Muscle layer of duodenum (tissue), 2 donors: ENCODE measurements around the gene SUGP1.
"Not testable (repeated sequence)": the region's sequence is repeated elsewhere in the genome, so short reads cannot be mapped to it uniquely, and the experiment has no call there.

Experiments used
- H3K27ac ChIP-seq: one replicate; pipeline ENCODE4 v1.7.0; 2013; ENCODE audit warnings: mild to moderate bottlenecking, low read length
- H3K27me3 ChIP-seq: one replicate; pipeline ENCODE4 v1.7.0; 2013; ENCODE audit warnings: low read depth, mild to moderate bottlenecking, control low read depth, low read length
- H3K36me3 ChIP-seq, 2 donors: one replicate each; pipeline ENCODE4 v1.7.0; 2013; ENCODE audit warnings: low read length in 2 of 2, control low read depth in 1 of 2, mild to moderate bottlenecking in 1 of 2; ENCODE audit not compliant: insufficient read depth in 2 of 2, control insufficient read depth in 1 of 2
- H3K4me1 ChIP-seq, 2 donors: one replicate each; pipeline ENCODE4 v1.7.0; 2013; ENCODE audit warnings: low read length in 2 of 2, mild to moderate bottlenecking in 2 of 2, control low read depth in 1 of 2, moderate library complexity in 1 of 2; ENCODE audit not compliant: insufficient read depth in 2 of 2, control insufficient read depth in 1 of 2
- H3K4me3 ChIP-seq, 2 donors: one replicate each; pipeline ENCODE4 v1.7.0; 2013; ENCODE audit warnings: low read length in 2 of 2, low read depth in 1 of 2, mild to moderate bottlenecking in 1 of 2
- H3K9me3 ChIP-seq, 2 donors: one replicate each; pipeline ENCODE4 v1.7.0; 2013; ENCODE audit warnings: low read length in 2 of 2, control low read depth in 1 of 2, mild to moderate bottlenecking in 1 of 2; ENCODE audit not compliant: control insufficient read depth in 1 of 2
- donor health status: healthy.

Gene SUGP1

GRCh38 chr19:19260417-19261214 lies 59.7 kb downstream of the SUGP1 start:
- Histone ChIP-seq H3K9me3 (peaks cover 0 to 4% of the 10 kb centered on the region in 2 donors), H3K4me3 (no peak overlapping the region), H3K27ac (no peak overlapping the region), H3K4me1 (peaks cover 0 to 7% of the 10 kb centered on the region in 2 donors), H3K36me3 (no peaks in the 10 kb centered on the region), H3K27me3 (peaks cover 13% of the 10 kb centered on the region)

GRCh38 chr19:19259741-19260140 lies 60.6 kb downstream of the SUGP1 start:
- Histone ChIP-seq H3K4me1 (peaks cover 0 to 7% of the 10 kb centered on the region in 2 donors), H3K27me3 (peaks cover 13% of the 10 kb centered on the region), H3K27ac (no peak overlapping the region), H3K36me3 (no peaks in the 10 kb centered on the region), H3K4me3 (no peak overlapping the region), H3K9me3 (peaks cover 0 to 4% of the 10 kb centered on the region in 2 donors)

GRCh38 chr19:19258589-19259338 lies 61.5 kb downstream of the SUGP1 start:
- peaks cover 0 to 4% of the 10 kb centered on the region in 2 donors for H3K9me3 ChIP-seq
- H3K4me3 ChIP-seq = no peak overlapping the region
- no peaks in the 10 kb centered on the region for H3K36me3 ChIP-seq
- H3K27me3 ChIP-seq = peaks cover 13% of the 10 kb centered on the region
- peaks cover 0 to 7% of the 10 kb centered on the region in 2 donors for H3K4me1 ChIP-seq
- H3K27ac ChIP-seq = no peak overlapping the region

GRCh38 chr19:19257836-19258588 lies 62.3 kb downstream of the SUGP1 start:
- Histone ChIP-seq H3K9me3 (peaks cover 0 to 4% of the 10 kb centered on the region in 2 donors), H3K4me1 (peaks cover 0 to 7% of the 10 kb centered on the region in 2 donors), H3K4me3 (no peak overlapping the region), H3K27me3 (peaks cover 12% of the 10 kb centered on the region), H3K36me3 (no peaks in the 10 kb centered on the region), H3K27ac (no peak overlapping the region)

- H3K27me3 ChIP-seq = peaks cover 3% of the 10 kb centered on the region
- H3K27ac ChIP-seq = no peak overlapping the region
- no peaks in the 10 kb centered on the region for H3K36me3 ChIP-seq
- peaks cover 0 to 7% of the 10 kb centered on the region in 2 donors for H3K4me1 ChIP-seq
- no peak overlapping the region for H3K4me3 ChIP-seq
- H3K9me3 ChIP-seq = peaks cover 0 to 4% of the 10 kb centered on the region in 2 donors
Measured at GRCh38 chr19:19257137-19257536, 63.2 kb downstream of the SUGP1 start.

- Histone ChIP-seq H3K4me3 (no peak overlapping the region), H3K9me3 (peaks cover 0 to 4% of the 10 kb centered on the region in 2 donors), H3K27ac (no peak overlapping the region), H3K27me3 (no peaks in the 10 kb centered on the region), H3K36me3 (no peaks in the 10 kb centered on the region), H3K4me1 (peaks cover 0 to 1% of the 10 kb centered on the region in 2 donors)
Measured at GRCh38 chr19:19256072-19256969, 64.0 kb downstream of the SUGP1 start.

- not testable (repeated sequence) for H3K27me3 ChIP-seq, H3K9me3 ChIP-seq, H3K27ac ChIP-seq, H3K4me1 ChIP-seq, H3K4me3 ChIP-seq, H3K36me3 ChIP-seq
Measured at GRCh38 chr19:19253409-19253808, 66.9 kb downstream of the SUGP1 start.

- Histone ChIP-seq H3K27ac (no peak overlapping the region), H3K9me3 (no peaks in the 10 kb centered on the region), H3K4me3 (no peak overlapping the region), H3K4me1 (no peaks in the 10 kb centered on the region), H3K27me3 (no peaks in the 10 kb centered on the region), H3K36me3 (no peaks in the 10 kb centered on the region)
Measured at GRCh38 chr19:19250196-19250801, 70.0 kb downstream of the SUGP1 start.

- Histone ChIP-seq H3K4me1 (no peaks in the 10 kb centered on the region), H3K9me3 (peaks cover 0 to 7% of the 10 kb centered on the region in 2 donors), H3K36me3 (no peaks in the 10 kb centered on the region), H3K27ac (no peak overlapping the region), H3K4me3 (no peak overlapping the region), H3K27me3 (peaks cover 4% of the 10 kb centered on the region)
Measured at GRCh38 chr19:19240476-19240875, 79.8 kb downstream of the SUGP1 start.

- H3K36me3 ChIP-seq = no peaks in the 10 kb centered on the region
Measured at GRCh38 chr19:19239675-19240074, 80.6 kb downstream of the SUGP1 start.

More at GRCh38 chr19:19239675-19240074, 80.6 kb downstream of the SUGP1 start:
- no peak overlapping the region for H3K27ac ChIP-seq
- peaks cover 4% of the 10 kb centered on the region for H3K27me3 ChIP-seq
- H3K4me1 ChIP-seq = no peaks in the 10 kb centered on the region
- H3K4me3 ChIP-seq = no peak overlapping the region
- H3K9me3 ChIP-seq = peaks cover 3 to 12% of the 10 kb centered on the region in 2 donors
